Pancreas (tissue), 10 donors: ENCODE results near the gene GABARAPL1. TPM values are rescaled to one million over a fixed set of nuclear protein-coding genes. Genes with fewer than 3 reads are reported as not detected.
A peak's percentile ranks its signal among the peaks of the same experiment; 100 is the strongest.
"Not testable (repeated sequence)": the region's sequence is repeated elsewhere in the genome, so short reads cannot be mapped to it uniquely, and the experiment has no call there.

ENCODE experiments used
- ATAC-seq, 4 donors: fragments of 200-7000 bp; cut with Tn5 transposase; one replicate each; pipeline versions ENCODE4 v1.8.0 to v1.9.1; 2020; ENCODE audit warnings: mild to moderate bottlenecking in 4 of 4, moderate library complexity in 4 of 4
- DNase-seq, 6 donors: peaks; one replicate each; pipeline ENCODE4 v3.0.0-alpha.2; 2020
- FAIRE-seq: peaks from 2 replicates; lab custom pipeline; 2012; peaks lifted over from hg19 to GRCh38; lab: Jason Lieb, UNC
- H3K27ac ChIP-seq, 4 donors: fragments of 200-600 bp; sonication (generic); 1 replicate in 3 of 4; 2 replicates in 1 of 4; pipeline versions ENCODE4 v1.5.0 to v1.8.0; 2020
- H3K27me3 ChIP-seq, 4 donors: fragments of 200-600 bp; one replicate each; pipeline ENCODE4 v1.8.0; 2021
- H3K36me3 ChIP-seq, 3 donors: fragments of 200-600 bp; sonication (generic) in 1 of 3; one replicate each; pipeline versions ENCODE4 v1.5.0 to v1.8.0; 2020 to 2021
- H3K4me1 ChIP-seq, 3 donors: fragments of 200-600 bp; one replicate each; pipeline ENCODE4 v1.8.0; 2021
- H3K4me3 ChIP-seq, 4 donors: fragments of 200-600 bp; sonication (generic) in 2 of 4; one replicate each; pipeline versions ENCODE4 v1.5.0 to v1.8.0; 2020 to 2021
- H3K9me3 ChIP-seq, 4 donors: fragments of 200-600 bp; one replicate each; pipeline ENCODE4 v1.8.0; 2021
- CTCF ChIP-seq, 4 donors: fragments of 200-600 bp; sonication (generic) in 3 of 4; IDR thresholded peaks; one replicate each; pipeline versions ENCODE4 v1.5.0 to v1.8.0; 2021; ENCODE audit warnings: antibody characterized with exemption in 4 of 4
- WGBS, 2 donors: extraction: QIAGEN DNeasy Blood & Tissue Kit; methylation state at CpG; one replicate each; pipeline ENCODE4 v1.1.7; 2013; 5-methylcytosine and 5-hydroxymethylcytosine counted together
- intact Hi-C, 3 donors: fragments of 100-400 bp; cut with DNase I; formaldehyde crosslinking; loops; one replicate each; pipeline versions ENCODE4 v1.11.1 to v1.14.2; 2022
- polyA plus RNA-seq, 2 donors: library from polyadenylated mRNA; stranded (reverse); fragments of 200-250 nt; gene quantifications; one replicate each; pipeline ENCODE4 v1.2.3, GENCODE V29; 2013
- total RNA-seq, 6 donors: library from RNA; stranded (reverse); fragmentation: NEBNext Ultra II Directional in 4 of 6; extraction: Animal tissue kit (Norgen Biotek cat#: 25700) in 4 of 6; gene quantifications; one replicate each; pipeline versions ENCODE4 v1.2.1 to v1.2.4, GENCODE V29; 2021 to 2023
- donor health status: healthy with polysubstance abuse.
- donor health status: DM: no; HTN: no; CAD: no; lungs with moderate emphysema.
- donor health status: DM: no; HTN: no; CAD: no.
- donor health status: control.
- donor health status: control.
- donor health status: Bipolar disorder and iron deficiency.
- donor health status: DM: yes; HTN: yes; CAD: no.
- donor health status: DM: no; HTN: no; CAD: no.
- donor health status: DM: no; HTN: no; CAD: no.
- donor health status: DM: yes; HTN: yes; CAD: no.

Gene GABARAPL1
- total and polyA plus RNA-seq, 8 donors = 51.1 to 111 (median 58.8) TPM

- peak overlapping the region; percentile 88 to 100 (median 93) for H3K27ac ChIP-seq
Observed at GRCh38 chr12:10213168-10214135, 775 bp downstream of the GABARAPL1 start.

DNA sequence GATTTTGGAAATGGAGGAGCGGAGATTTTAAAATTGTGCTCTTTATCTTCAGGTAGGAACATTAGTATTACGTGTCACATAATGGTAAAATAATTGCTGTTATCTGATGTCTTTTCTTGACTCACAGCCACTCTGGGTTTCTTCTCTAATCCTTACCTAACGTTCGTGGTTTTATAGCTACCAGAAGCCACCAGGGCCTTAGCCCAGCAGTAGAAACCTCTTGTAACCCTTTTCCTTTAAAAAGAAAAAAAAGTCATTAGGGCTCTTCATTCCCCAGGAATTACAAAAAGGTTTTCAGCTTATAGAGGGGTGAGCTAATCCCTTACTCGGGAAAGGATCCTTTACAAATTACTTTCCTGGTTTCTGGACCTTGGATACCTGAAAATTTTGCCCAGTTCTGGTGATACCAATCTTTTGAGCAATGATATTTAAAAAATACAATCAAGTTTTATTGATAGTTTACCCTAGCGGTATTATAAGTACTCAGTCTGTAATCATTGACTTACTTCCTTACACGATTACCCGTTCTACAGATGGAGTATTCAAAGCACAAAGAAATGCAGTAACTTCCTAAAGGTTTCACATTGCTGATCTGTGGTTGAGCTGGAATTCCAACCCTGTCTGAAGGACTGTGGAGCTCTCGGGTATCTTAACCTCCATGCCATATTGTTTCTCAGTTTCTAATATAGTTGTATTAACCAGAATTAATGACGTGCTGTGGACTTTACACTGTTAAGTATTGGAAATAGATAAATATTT lies 1.6 kb downstream of the GABARAPL1 start:
- intact Hi-C loops = no loop called here
- Histone ChIP-seq H3K4me1 (peaks cover 6 to 12% (median 11%) of the 10 kb centered on the region in 3 donors), H3K36me3 (peaks cover 0 to 16% (median 0%) of the 10 kb centered on the region in 3 donors), H3K9me3 (no peaks in the 10 kb centered on the region), H3K27me3 (no peaks in the 10 kb centered on the region), H3K4me3 (peak overlapping the region; percentile 30 to 81 (median 49)), H3K27ac (peak overlapping the region; percentile 88 to 100 (median 93))
- WGBS, 2 donors = 6% methylated on average over 10 of the region's 10 CpGs
- TF ChIP-seq CTCF (IDR thresholded peaks at IDR 0.05) = no peak
- FAIRE-seq (no peak), ATAC-seq (peak in 1 of 4 donors; percentile 10), DNase-seq (no peak)

More at GRCh38 chr12:10213168-10214135, 775 bp downstream of the GABARAPL1 start:
- Histone ChIP-seq H3K9me3 (no peaks in the 10 kb centered on the region), H3K4me3 (peak overlapping the region; percentile 30 to 81 (median 49)), H3K4me1 (peaks cover 6 to 12% (median 11%) of the 10 kb centered on the region in 3 donors), H3K27me3 (no peaks in the 10 kb centered on the region), H3K36me3 (peaks cover 0 to 8% (median 0%) of the 10 kb centered on the region in 3 donors)
- intact Hi-C loops = no loop called here
- WGBS, 2 donors = 0% methylated on average over 45 to 47 of the region's 47 CpGs
- peak; percentile 41 to 62 (median 49) for ATAC-seq
- DNase-seq = peak; percentile 62 to 76 (median 65)
- no peak for TF ChIP-seq CTCF (IDR thresholded peaks at IDR 0.05)
- no peak for FAIRE-seq

GRCh38 chr12:10214895-10215267 lies 2.2 kb downstream of the GABARAPL1 start:
- intact Hi-C loops = no loop called here
- DNase-seq (no peak), ATAC-seq (peak in 3 of 4 donors; percentile 2 to 17 (median 4)), FAIRE-seq (no peak)
- peak overlapping the region; percentile 9 to 100 (median 93) for H3K27ac ChIP-seq
- 36 to 37% methylated on average over 3 of the region's 3 CpGs for WGBS, 2 donors
- peaks cover 0 to 22% (median under 1%) of the 10 kb centered on the region in 3 donors for H3K36me3 ChIP-seq
- H3K9me3 ChIP-seq = no peaks in the 10 kb centered on the region
- no peaks in the 10 kb centered on the region for H3K27me3 ChIP-seq
- H3K4me1 ChIP-seq = peaks cover 6 to 14% (median 11%) of the 10 kb centered on the region in 3 donors
- TF ChIP-seq CTCF (IDR thresholded peaks at IDR 0.05) = no peak
- peak overlapping the region in 2 of 4 donors; percentile 66 to 81 for H3K4me3 ChIP-seq

DNA sequence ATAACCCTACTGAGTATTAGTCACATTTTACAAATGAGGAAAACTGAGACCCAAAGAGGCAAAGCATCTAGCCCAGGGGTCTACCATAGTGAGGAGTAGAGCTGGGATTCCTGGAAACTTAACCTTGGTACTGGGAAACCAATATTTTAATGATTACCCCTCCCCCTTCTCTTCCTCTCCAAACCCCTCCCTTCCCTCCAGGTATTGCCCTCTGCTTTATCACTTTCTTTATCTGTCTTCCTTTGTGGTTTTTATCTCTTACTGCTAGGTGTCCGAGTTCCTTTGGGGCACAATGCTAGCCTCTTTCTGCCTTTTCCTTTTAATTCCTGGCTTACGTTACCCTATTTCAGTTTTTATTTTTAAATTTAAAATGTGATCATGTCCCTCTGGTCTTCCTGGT lies 2.8 kb downstream of the GABARAPL1 start:
- Histone ChIP-seq H3K4me1 (peaks cover 10 to 17% (median 16%) of the 10 kb centered on the region in 3 donors), H3K27ac (peak overlapping the region in 3 of 4 donors; percentile 91 to 100 (median 95)), H3K36me3 (peaks cover 0 to 28% (median 4%) of the 10 kb centered on the region in 3 donors), H3K4me3 (peak overlapping the region in 2 of 4 donors; percentile 66 to 81), H3K27me3 (no peaks in the 10 kb centered on the region), H3K9me3 (no peaks in the 10 kb centered on the region)
- ATAC-seq = no peak
- FAIRE-seq = no peak
- WGBS, 2 donors = 51 to 52% methylated on average over 2 of the region's 2 CpGs
- TF ChIP-seq CTCF (IDR thresholded peaks at IDR 0.05) = no peak
- intact Hi-C loops = no loop called here
- DNase-seq = no peak

GRCh38 chr12:10215946-10216345 lies 3.3 kb downstream of the GABARAPL1 start:
- DNase-seq, H3K27me3 ChIP-seq, ATAC-seq, intact Hi-C loops, H3K9me3 ChIP-seq, FAIRE-seq: not testable (repeated sequence)
- Histone ChIP-seq H3K4me3 (peak overlapping the region in 1 of 4 donors; percentile 66), H3K4me1 (peaks cover 14 to 21% (median 17%) of the 10 kb centered on the region in 3 donors), H3K36me3 (peaks cover 0 to 33% (median 4%) of the 10 kb centered on the region in 3 donors), H3K27ac (peak overlapping the region in 2 of 4 donors; percentile 95 to 100)
- WGBS, 2 donors = 93 to 95% methylated on average over 13 of the region's 13 CpGs
